CD4-positive, alpha-beta T cell treated with Interleukin-4 for 4 hours (primary cell): ENCODE results near the gene DNAH10.

Experiments
- DNase-seq: peaks from one replicate; pipeline ENCODE4 v3.0.0-alpha.2; 2020

The DNAH10 gene

GRCh38 chr12:123794027-123794426 is 31.9 kb downstream of the DNAH10 start:
- no peak for DNase-seq

- DNase-seq, result no peak
These were observed 36.4 kb downstream of the DNAH10 start for GRCh38 chr12:123798518-123798917.

GRCh38 chr12:123799227-123799626 is 37.1 kb downstream of the DNAH10 start:
- no peak for DNase-seq

GRCh38 chr12:123801573-123802178 is 39.6 kb downstream of the DNAH10 start:
- DNase-seq, result no peak

GRCh38 chr12:123805173-123805572 is 43.1 kb downstream of the DNAH10 start:
- no peak for DNase-seq

- no peak for DNase-seq
These were observed 44.9 kb downstream of the DNAH10 start for GRCh38 chr12:123807002-123807401.

GRCh38 chr12:123807670-123808069 is 45.6 kb downstream of the DNAH10 start:
- no peak for DNase-seq

GRCh38 chr12:123808167-123808566 is 46.1 kb downstream of the DNAH10 start:
- DNase-seq, result no peak

- DNase-seq, result no peak
These were observed 51.2 kb downstream of the DNAH10 start for GRCh38 chr12:123813349-123813748.

- DNase-seq, result no peak
These were observed 53.9 kb downstream of the DNAH10 start for GRCh38 chr12:123815968-123816367.

GRCh38 chr12:123816896-123817537 is 54.9 kb downstream of the DNAH10 start:
- no peak for DNase-seq

- no peak for DNase-seq
These were observed 60.7 kb downstream of the DNAH10 start for GRCh38 chr12:123822804-123823203.

- no peak for DNase-seq
These were observed 66.0 kb downstream of the DNAH10 start for GRCh38 chr12:123828120-123828519.

- no peak for DNase-seq
These were observed 66.9 kb downstream of the DNAH10 start for GRCh38 chr12:123828854-123829547.

- no peak for DNase-seq
These were observed 67.5 kb downstream of the DNAH10 start for GRCh38 chr12:123829561-123829960.

- DNase-seq, result no peak
These were observed 68.6 kb downstream of the DNAH10 start for GRCh38 chr12:123830675-123831074.

GRCh38 chr12:123832052-123832451 is 70.0 kb downstream of the DNAH10 start:
- no peak for DNase-seq

- no peak for DNase-seq
These were observed 71.7 kb downstream of the DNAH10 start for GRCh38 chr12:123833830-123834229.

- no peak for DNase-seq
These were observed 72.7 kb downstream of the DNAH10 start for GRCh38 chr12:123834845-123835244.

- no peak for DNase-seq
These were observed 74.2 kb downstream of the DNAH10 start for GRCh38 chr12:123836292-123836691.

- no peak for DNase-seq
These were observed 77.7 kb downstream of the DNAH10 start for GRCh38 chr12:123839826-123840225.

GRCh38 chr12:123840765-123841425 is 78.8 kb downstream of the DNAH10 start:
- DNase-seq, result no peak

GRCh38 chr12:123843912-123844748 is 82.0 kb downstream of the DNAH10 start:
- no peak for DNase-seq
